ENCODE results near the gene P3H1.
"Not testable (repeated sequence)": the region's sequence is repeated elsewhere in the genome, so short reads cannot be mapped to it uniquely, and the experiment has no call there.

P3H1 gene

GRCh38 chr1:42774928-42775526, 8.2 kb upstream of the P3H1 start:
- in situ Hi-C loops (cut with HindIII; ENCODE audit: low sequenced_read_pairs), result no loop called here

- in situ Hi-C loops (cut with HindIII; ENCODE audit: low sequenced_read_pairs), result no loop called here
These were observed 6.6 kb upstream of the P3H1 start for GRCh38 chr1:42773420-42773819.

GRCh38 chr1:42769811-42770210, 3.0 kb upstream of the P3H1 start:
- in situ Hi-C loops (cut with HindIII; ENCODE audit: low sequenced_read_pairs), result no loop called here

- in situ Hi-C loops (cut with HindIII; ENCODE audit: low sequenced_read_pairs), result no loop called here
These were observed 1.3 kb upstream of the P3H1 start for GRCh38 chr1:42768172-42768571.

- in situ Hi-C loops (cut with HindIII; ENCODE audit: low sequenced_read_pairs), result no loop called here
These were observed 727 bp upstream of the P3H1 start for GRCh38 chr1:42767510-42768000.

GRCh38 chr1:42765832-42766740, 742 bp downstream of the P3H1 start:
- in situ Hi-C loops (cut with HindIII; ENCODE audit: low sequenced_read_pairs), result no loop called here

GRCh38 chr1:42765269-42765668, 1.6 kb downstream of the P3H1 start:
- in situ Hi-C loops (cut with HindIII; ENCODE audit: low sequenced_read_pairs), result no loop called here

GRCh38 chr1:42762269-42762668, 4.6 kb downstream of the P3H1 start:
- in situ Hi-C loops (cut with HindIII; ENCODE audit: low sequenced_read_pairs), result no loop called here

GRCh38 chr1:42761567-42761966, 5.3 kb downstream of the P3H1 start:
- in situ Hi-C loops (cut with HindIII; ENCODE audit: low sequenced_read_pairs), result no loop called here

- in situ Hi-C loops (cut with HindIII; ENCODE audit: low sequenced_read_pairs), result no loop called here
These were observed 7.7 kb downstream of the P3H1 start for GRCh38 chr1:42759114-42759513.

GRCh38 chr1:42758641-42759040, 8.2 kb downstream of the P3H1 start:
- in situ Hi-C loops (cut with HindIII; ENCODE audit: low sequenced_read_pairs), result no loop called here

GRCh38 chr1:42757892-42758275, 8.9 kb downstream of the P3H1 start:
- in situ Hi-C loops (cut with HindIII; ENCODE audit: low sequenced_read_pairs), result no loop called here

- in situ Hi-C loops (cut with HindIII; ENCODE audit: low sequenced_read_pairs), result no loop called here
These were observed 9.6 kb downstream of the P3H1 start for GRCh38 chr1:42756956-42757891.

- in situ Hi-C loops (cut with HindIII; ENCODE audit: low sequenced_read_pairs), result no loop called here
These were observed 13.8 kb downstream of the P3H1 start for GRCh38 chr1:42753070-42753469.

- in situ Hi-C loops (cut with HindIII; ENCODE audit: low sequenced_read_pairs), result no loop called here
These were observed 14.5 kb downstream of the P3H1 start for GRCh38 chr1:42752284-42752683.

- in situ Hi-C loops (cut with HindIII; ENCODE audit: low sequenced_read_pairs), result not testable (repeated sequence)
These were observed 15.2 kb downstream of the P3H1 start for GRCh38 chr1:42751511-42752070.

GRCh38 chr1:42750041-42750440, 16.8 kb downstream of the P3H1 start:
- in situ Hi-C loops (cut with HindIII; ENCODE audit: low sequenced_read_pairs), result no loop called here

GRCh38 chr1:42748461-42749410, 18.1 kb downstream of the P3H1 start:
- in situ Hi-C loops (cut with HindIII; ENCODE audit: low sequenced_read_pairs), result no loop called here

- in situ Hi-C loops (cut with HindIII; ENCODE audit: low sequenced_read_pairs), result no loop called here
These were observed 18.8 kb downstream of the P3H1 start for GRCh38 chr1:42748021-42748420.

GRCh38 chr1:42747125-42747524, 19.7 kb downstream of the P3H1 start:
- in situ Hi-C loops (cut with HindIII; ENCODE audit: low sequenced_read_pairs), result no loop called here
